GM23338 (cell line): Measurements from ENCODE around the gene SMNDC1. TPM values are rescaled to one million over a fixed set of nuclear protein-coding genes. Genes with fewer than 3 reads are reported as not detected.

Experiments
- ATAC-seq: fragments of 200-7000 bp; cut with Tn5 transposase; 3 replicates; pipeline ENCODE4 v1.9.1; 2020
- DNase-seq: peaks from one replicate; pipeline ENCODE4 v3.0.0-alpha.2; 2015; ENCODE audit warnings: low spot score
- H2AFZ ChIP-seq: fragments of 200-600 bp; sonication (generic); 2 replicates; pipeline ENCODE4 v1.8.0; 2016; ENCODE audit warnings: antibody characterized with exemption, mild to moderate bottlenecking, moderate library complexity
- H3F3A ChIP-seq: fragments of 200-600 bp; sonication (generic); replicated peaks from 2 replicates; pipeline ENCODE4 v1.8.0; 2017; ENCODE audit warnings: antibody characterized with exemption, mixed run types, low read depth
- H3K27ac ChIP-seq: fragments of 200-600 bp; sonication (generic); 2 replicates; pipeline ENCODE4 v1.6.1; 2016; ENCODE audit warnings: low read depth
- H3K27me3 ChIP-seq: fragments of 200-600 bp; sonication (generic); 2 replicates; pipeline ENCODE4 v1.8.0; 2016; ENCODE audit warnings: mild to moderate bottlenecking, mixed run types, moderate library complexity; ENCODE audit not compliant: insufficient read depth
- H3K36me3 ChIP-seq: fragments of 200-600 bp; sonication (generic); 2 replicates; pipeline ENCODE4 v1.8.0; 2016; ENCODE audit warnings: mild to moderate bottlenecking; ENCODE audit not compliant: insufficient read depth
- H3K4me1 ChIP-seq: fragments of 200-600 bp; sonication (generic); 2 replicates; pipeline ENCODE4 v1.8.0; 2016; ENCODE audit warnings: mild to moderate bottlenecking, moderate library complexity; ENCODE audit not compliant: insufficient read depth
- H3K4me2 ChIP-seq: fragments of 200-600 bp; sonication (generic); 2 replicates; pipeline ENCODE4 v1.7.1; 2017; ENCODE audit warnings: mixed run types
- H3K4me3 ChIP-seq: fragments of 200-600 bp; sonication (generic); 2 replicates; pipeline ENCODE4 v1.6.1; 2016; ENCODE audit warnings: mixed run types
- H3K79me2 ChIP-seq: fragments of 200-600 bp; sonication (generic); replicated peaks from 2 replicates; pipeline ENCODE4 v1.8.0; 2017; ENCODE audit warnings: mild to moderate bottlenecking; ENCODE audit not compliant: insufficient read depth
- H3K9me2 ChIP-seq: fragments of 200-600 bp; sonication (generic); 2 replicates; pipeline ENCODE4 v1.8.0; 2017; ENCODE audit not compliant: insufficient read depth
- H4K20me1 ChIP-seq: fragments of 200-600 bp; sonication (generic); replicated peaks from 2 replicates; pipeline ENCODE4 v1.8.0; 2017; ENCODE audit warnings: mild to moderate bottlenecking; ENCODE audit not compliant: insufficient read depth
- H3K27ac Mint-ChIP-seq: 2 replicates; pipeline ENCODE4 v1.8.0; 2020; ENCODE audit warnings: inconsistent platforms, mild to moderate bottlenecking, moderate library complexity, mixed read lengths
- H3K27me3 Mint-ChIP-seq: 3 replicates; pipeline ENCODE4 v1.8.0; 2022; ENCODE audit warnings: low read depth, mild to moderate bottlenecking, moderate library complexity, mixed read lengths, inconsistent platforms; ENCODE audit not compliant: insufficient read depth, poor library complexity
- H3K36me3 Mint-ChIP-seq: 3 replicates; pipeline ENCODE4 v1.8.0; 2021; ENCODE audit warnings: low read depth, mild to moderate bottlenecking, inconsistent platforms, moderate library complexity, mixed read lengths
- H3K4me1 Mint-ChIP-seq: 3 replicates; pipeline ENCODE4 v1.8.0; 2020; ENCODE audit warnings: mild to moderate bottlenecking, inconsistent platforms, mixed read lengths
- H3K4me3 Mint-ChIP-seq: 3 replicates; pipeline ENCODE4 v1.8.0; 2021; ENCODE audit warnings: moderate library complexity, mild to moderate bottlenecking, inconsistent platforms, mixed read lengths
- H3K9me3 Mint-ChIP-seq: 3 replicates; pipeline ENCODE4 v1.8.0; 2020; ENCODE audit warnings: moderate library complexity, mild to moderate bottlenecking, inconsistent platforms, mixed read lengths
- CREB1 ChIP-seq: fragments of 250-450 bp; sonication (Bioruptor Pico); IDR thresholded peaks from 2 replicates; pipeline ENCODE4 v1.5.0; 2020; ENCODE audit warnings: low read depth, mild to moderate bottlenecking, moderate library complexity
- ETS1 ChIP-seq: IDR thresholded peaks from 2 replicates; pipeline ENCODE4 v1.6.1; 2016; ENCODE audit warnings: antibody characterized with exemption
- EZH2 ChIP-seq: fragments of 200-600 bp; sonication (generic); IDR thresholded peaks from one replicate; pipeline ENCODE4 v1.8.0; 2017; ENCODE audit warnings: antibody characterized with exemption, mild to moderate bottlenecking, low read depth; ENCODE audit not compliant: unreplicated experiment
- EZH2phosphoT487 ChIP-seq: fragments of 200-600 bp; sonication (generic); IDR thresholded peaks from one replicate; pipeline ENCODE4 v1.8.1; 2018; ENCODE audit warnings: antibody characterized with exemption; ENCODE audit not compliant: unreplicated experiment
- JUNB ChIP-seq: IDR thresholded peaks from one replicate; pipeline ENCODE4 v1.6.1; 2016; ENCODE audit warnings: antibody characterized with exemption; ENCODE audit not compliant: unreplicated experiment
- NANOG ChIP-seq: IDR thresholded peaks from 2 replicates; pipeline ENCODE4 v1.6.1; 2016; ENCODE audit warnings: antibody characterized with exemption, borderline replicate concordance
- POLR2AphosphoS5 ChIP-seq: IDR thresholded peaks from 2 replicates; pipeline ENCODE4 v1.6.1; 2016; ENCODE audit warnings: antibody characterized with exemption, low read depth
- STAT1 ChIP-seq: IDR thresholded peaks from one replicate; pipeline ENCODE4 v1.6.1; 2016; ENCODE audit warnings: antibody characterized with exemption; ENCODE audit not compliant: unreplicated experiment
- ZNF114 ChIP-seq: fragments of 250-450 bp; sonication (Bioruptor Pico); IDR thresholded peaks from 2 replicates; pipeline ENCODE4 v1.5.0; 2020; ENCODE audit warnings: mild to moderate bottlenecking, moderate library complexity
- ZNF331 ChIP-seq: fragments of 250-450 bp; sonication (Bioruptor Pico); IDR thresholded peaks from 2 replicates; pipeline ENCODE4 v1.5.0; 2020; ENCODE audit warnings: low read depth, mild to moderate bottlenecking, moderate library complexity
- ZNF462 ChIP-seq: fragments of 250-450 bp; sonication (Bioruptor Pico); IDR thresholded peaks from 2 replicates; pipeline ENCODE4 v1.5.0; 2020; ENCODE audit warnings: mild to moderate bottlenecking, moderate library complexity
- polyA plus RNA-seq: library from polyadenylated mRNA; unstranded; fragments of >200 nt; fragmentation: Nextera tagmentation; extraction: Ambion mirVana; gene quantifications from 2 replicates; pipeline ENCODE4 v1.2.1, GENCODE V29; 2016
- total RNA-seq: library from RNA; depleted of rRNA; stranded (reverse); fragments of >200 nt; shearing (Covaris generic); gene quantifications from 2 replicates; pipeline ENCODE4 v1.2.3, GENCODE V29; 2014
- TF ChIP-seq, protein P1 (sequence below), 2 experiments: fragments of 200-600 bp in 1 of 2; sonication (generic) in 1 of 2; conservative IDR thresholded peaks; 2 replicates each; pipeline versions ENCODE4 v1.5.1 to v1.6.1; 2016 to 2017; ENCODE audit warnings: antibody characterized with exemption in 2 of 2, low read depth in 2 of 2, mild to moderate bottlenecking in 2 of 2, moderate library complexity in 1 of 2
- TF ChIP-seq, protein P2 (sequence below): IDR thresholded peaks from one replicate; pipeline ENCODE4 v1.6.1; 2018; ENCODE audit warnings: antibody characterized with exemption; ENCODE audit not compliant: unreplicated experiment

SMNDC1 gene
- total and polyA plus RNA-seq, 2 experiments from 2014 or later: 28.4 to 45.1 TPM

DNA sequence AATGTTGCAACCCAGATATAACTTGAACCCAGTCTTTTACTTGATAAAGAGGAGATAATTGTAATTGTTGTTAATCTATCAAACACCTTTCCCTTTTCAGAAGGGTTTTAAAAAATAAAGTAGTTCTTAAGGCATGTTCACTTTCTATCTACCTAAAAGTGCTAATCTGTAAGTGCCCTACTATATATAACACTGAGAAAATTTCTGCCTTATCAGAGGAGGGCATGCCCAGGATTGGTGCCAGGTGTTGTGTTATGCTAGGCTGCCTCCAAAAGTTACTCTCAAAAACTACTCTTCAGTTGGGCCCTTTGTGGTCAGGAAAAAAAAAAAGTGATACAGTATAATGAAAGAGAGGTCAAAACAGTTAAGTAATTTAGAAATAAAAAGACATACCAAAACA, 36.3 kb downstream of the SMNDC1 start:
- Histone ChIP-seq H3F3A (no peaks in the 10 kb centered on the region), H2AFZ (no peak overlapping the region), H3K9me2 (no peaks in the 10 kb centered on the region), H3K4me2 (no peak overlapping the region), H3K4me3 (no peak overlapping the region), H3K27ac (no peak overlapping the region), H3K79me2 (no peaks in the 10 kb centered on the region), H3K36me3 (no peaks in the 10 kb centered on the region), H4K20me1 (0 out of 2 replicates have a peak, but pooled peaks cover 8% of the 10 kb centered on the region), H3K27me3 (no peaks in the 10 kb centered on the region), H3K4me1 (no peaks in the 10 kb centered on the region)
- DNase-seq (no peak), ATAC-seq (no peak)
- no peaks in the 10 kb centered on the region for H3K9me3 Mint-ChIP-seq
- H3K27me3 Mint-ChIP-seq: no peaks in the 10 kb centered on the region
- no peak for TF ChIP-seq JUNB
- TF ChIP-seq, protein P1, sequence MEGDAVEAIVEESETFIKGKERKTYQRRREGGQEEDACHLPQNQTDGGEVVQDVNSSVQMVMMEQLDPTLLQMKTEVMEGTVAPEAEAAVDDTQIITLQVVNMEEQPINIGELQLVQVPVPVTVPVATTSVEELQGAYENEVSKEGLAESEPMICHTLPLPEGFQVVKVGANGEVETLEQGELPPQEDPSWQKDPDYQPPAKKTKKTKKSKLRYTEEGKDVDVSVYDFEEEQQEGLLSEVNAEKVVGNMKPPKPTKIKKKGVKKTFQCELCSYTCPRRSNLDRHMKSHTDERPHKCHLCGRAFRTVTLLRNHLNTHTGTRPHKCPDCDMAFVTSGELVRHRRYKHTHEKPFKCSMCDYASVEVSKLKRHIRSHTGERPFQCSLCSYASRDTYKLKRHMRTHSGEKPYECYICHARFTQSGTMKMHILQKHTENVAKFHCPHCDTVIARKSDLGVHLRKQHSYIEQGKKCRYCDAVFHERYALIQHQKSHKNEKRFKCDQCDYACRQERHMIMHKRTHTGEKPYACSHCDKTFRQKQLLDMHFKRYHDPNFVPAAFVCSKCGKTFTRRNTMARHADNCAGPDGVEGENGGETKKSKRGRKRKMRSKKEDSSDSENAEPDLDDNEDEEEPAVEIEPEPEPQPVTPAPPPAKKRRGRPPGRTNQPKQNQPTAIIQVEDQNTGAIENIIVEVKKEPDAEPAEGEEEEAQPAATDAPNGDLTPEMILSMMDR (conservative IDR thresholded peaks at IDR 0.05; ENCODE audit: low read depth in 2 of 2): no peak
- TF ChIP-seq POLR2AphosphoS5: no peak
- no peak for TF ChIP-seq EZH2phosphoT487
- TF ChIP-seq, protein P2, sequence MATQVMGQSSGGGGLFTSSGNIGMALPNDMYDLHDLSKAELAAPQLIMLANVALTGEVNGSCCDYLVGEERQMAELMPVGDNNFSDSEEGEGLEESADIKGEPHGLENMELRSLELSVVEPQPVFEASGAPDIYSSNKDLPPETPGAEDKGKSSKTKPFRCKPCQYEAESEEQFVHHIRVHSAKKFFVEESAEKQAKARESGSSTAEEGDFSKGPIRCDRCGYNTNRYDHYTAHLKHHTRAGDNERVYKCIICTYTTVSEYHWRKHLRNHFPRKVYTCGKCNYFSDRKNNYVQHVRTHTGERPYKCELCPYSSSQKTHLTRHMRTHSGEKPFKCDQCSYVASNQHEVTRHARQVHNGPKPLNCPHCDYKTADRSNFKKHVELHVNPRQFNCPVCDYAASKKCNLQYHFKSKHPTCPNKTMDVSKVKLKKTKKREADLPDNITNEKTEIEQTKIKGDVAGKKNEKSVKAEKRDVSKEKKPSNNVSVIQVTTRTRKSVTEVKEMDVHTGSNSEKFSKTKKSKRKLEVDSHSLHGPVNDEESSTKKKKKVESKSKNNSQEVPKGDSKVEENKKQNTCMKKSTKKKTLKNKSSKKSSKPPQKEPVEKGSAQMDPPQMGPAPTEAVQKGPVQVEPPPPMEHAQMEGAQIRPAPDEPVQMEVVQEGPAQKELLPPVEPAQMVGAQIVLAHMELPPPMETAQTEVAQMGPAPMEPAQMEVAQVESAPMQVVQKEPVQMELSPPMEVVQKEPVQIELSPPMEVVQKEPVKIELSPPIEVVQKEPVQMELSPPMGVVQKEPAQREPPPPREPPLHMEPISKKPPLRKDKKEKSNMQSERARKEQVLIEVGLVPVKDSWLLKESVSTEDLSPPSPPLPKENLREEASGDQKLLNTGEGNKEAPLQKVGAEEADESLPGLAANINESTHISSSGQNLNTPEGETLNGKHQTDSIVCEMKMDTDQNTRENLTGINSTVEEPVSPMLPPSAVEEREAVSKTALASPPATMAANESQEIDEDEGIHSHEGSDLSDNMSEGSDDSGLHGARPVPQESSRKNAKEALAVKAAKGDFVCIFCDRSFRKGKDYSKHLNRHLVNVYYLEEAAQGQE: no peak
- no peak for TF ChIP-seq STAT1
- TF ChIP-seq CREB1: no peak
- TF ChIP-seq NANOG: no peak
- no peak for TF ChIP-seq EZH2
- TF ChIP-seq ZNF114 (CRISPR knock-in tag): no peak
- TF ChIP-seq ETS1: no peak
- TF ChIP-seq ZNF331 (CRISPR knock-in tag): no peak
- TF ChIP-seq ZNF462 (CRISPR knock-in tag): no peak
- no peak overlapping the region for H3K4me3 Mint-ChIP-seq
- no peaks in the 10 kb centered on the region for H3K36me3 Mint-ChIP-seq
- H3K4me1 Mint-ChIP-seq: peaks cover 3% of the 10 kb centered on the region
- no peak overlapping the region for H3K27ac Mint-ChIP-seq
